K562 treated with DMSO at 1 percent for 24 hours (cell line): ENCODE data around the gene ZNF555. TPM values are rescaled to one million over a fixed set of nuclear protein-coding genes. Genes with fewer than 3 reads are reported as not detected.

Experiments
- total RNA-seq: library from RNA; unstranded; fragments of 300-600 nt; gene quantifications from 2 replicates; pipeline ENCODE4 v1.2.3, GENCODE V29; 2022; ENCODE audit warnings: low read depth; ENCODE audit not compliant: insufficient read depth

The ZNF555 gene
- 1.7 and 1.8 TPM in 2 replicates for total RNA-seq

DNA sequence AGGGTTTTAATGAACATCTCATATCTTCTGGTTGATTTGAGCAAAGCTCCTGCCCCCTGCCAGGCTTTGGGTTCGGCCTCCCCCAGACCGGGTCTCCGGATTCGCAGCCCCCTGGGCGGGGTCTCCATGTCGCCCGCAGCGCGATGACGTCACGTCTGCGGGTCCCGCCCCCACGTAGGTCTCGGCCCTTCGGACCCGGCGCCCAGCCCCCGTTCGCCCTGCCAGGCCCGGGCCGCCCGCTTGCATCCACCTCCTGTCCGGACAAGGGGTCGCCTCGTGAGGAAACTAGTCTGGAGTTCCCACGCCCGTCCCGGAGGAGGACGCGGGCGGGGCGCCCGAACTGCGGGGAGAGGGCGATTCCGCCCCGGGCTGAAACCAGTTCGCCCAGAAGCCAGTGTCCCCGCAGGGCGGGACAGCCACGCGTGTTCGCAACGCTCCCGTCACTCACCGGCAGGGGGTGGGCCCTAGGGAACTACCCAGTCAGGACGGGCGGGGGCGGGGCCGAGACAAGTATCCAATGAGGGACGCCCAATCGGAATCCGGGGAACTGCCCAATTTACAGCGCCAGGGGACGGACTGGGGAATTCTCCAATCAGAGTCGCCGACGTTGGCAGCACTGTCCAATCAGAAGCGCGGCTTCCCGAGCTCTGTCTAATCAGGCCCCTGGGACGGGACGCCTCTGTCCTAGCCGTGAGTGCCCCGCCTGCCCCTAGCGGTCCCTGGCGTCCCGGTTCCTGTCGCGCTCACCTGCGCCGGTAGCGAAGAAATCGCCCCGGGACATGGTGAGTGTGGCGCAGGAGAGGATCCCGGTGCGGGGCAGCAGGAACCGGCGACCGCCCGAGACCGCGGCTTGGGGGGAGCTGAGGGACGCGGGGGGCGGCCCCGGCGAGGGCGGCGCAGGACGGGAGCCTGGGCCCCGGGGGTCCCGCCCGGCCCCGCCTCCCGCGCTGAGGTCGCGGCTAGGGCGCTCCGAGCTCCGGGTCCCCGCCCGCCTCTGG is at the start of gene ZNF555:
TSS of gene ZNF555 (plus strand) at position 682 of the 998 bp plus-strand sequence. CDS start at position 780, 98 bp downstream.

DNA sequence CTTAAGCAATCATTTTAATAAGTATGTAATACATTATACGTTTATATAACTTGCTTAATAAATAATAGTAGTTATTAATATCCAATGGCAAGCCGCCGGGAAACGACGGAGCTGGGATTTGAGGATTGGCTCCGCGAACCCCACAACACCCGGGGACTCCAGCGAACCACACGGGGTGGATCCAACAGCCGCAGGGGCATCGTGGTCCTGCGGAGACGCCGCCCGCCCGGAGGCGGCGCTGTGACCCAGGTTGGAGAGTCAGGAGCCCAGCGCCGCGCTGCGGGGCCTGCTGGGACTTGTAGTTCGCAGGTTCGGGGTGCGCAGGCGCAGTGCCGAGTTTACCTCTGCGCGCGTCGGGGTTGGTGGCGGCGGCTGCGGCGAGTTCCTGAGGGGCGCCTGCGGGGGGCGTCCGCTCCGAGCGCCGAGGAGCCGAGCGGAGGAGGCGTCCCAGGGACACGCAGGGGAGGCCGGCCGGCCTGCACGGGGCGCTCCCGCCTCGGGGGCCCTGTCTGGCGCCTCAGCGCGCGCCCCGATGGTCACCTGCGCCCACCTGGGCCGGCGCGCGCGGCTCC is 21.6 kb upstream of the ZNF555 start, which contains the start of gene ZNF554:
TSS of gene ZNF554 (plus strand) at position 329 of the 572 bp plus-strand sequence. CDS start at position 533, 204 bp downstream.

DNA sequence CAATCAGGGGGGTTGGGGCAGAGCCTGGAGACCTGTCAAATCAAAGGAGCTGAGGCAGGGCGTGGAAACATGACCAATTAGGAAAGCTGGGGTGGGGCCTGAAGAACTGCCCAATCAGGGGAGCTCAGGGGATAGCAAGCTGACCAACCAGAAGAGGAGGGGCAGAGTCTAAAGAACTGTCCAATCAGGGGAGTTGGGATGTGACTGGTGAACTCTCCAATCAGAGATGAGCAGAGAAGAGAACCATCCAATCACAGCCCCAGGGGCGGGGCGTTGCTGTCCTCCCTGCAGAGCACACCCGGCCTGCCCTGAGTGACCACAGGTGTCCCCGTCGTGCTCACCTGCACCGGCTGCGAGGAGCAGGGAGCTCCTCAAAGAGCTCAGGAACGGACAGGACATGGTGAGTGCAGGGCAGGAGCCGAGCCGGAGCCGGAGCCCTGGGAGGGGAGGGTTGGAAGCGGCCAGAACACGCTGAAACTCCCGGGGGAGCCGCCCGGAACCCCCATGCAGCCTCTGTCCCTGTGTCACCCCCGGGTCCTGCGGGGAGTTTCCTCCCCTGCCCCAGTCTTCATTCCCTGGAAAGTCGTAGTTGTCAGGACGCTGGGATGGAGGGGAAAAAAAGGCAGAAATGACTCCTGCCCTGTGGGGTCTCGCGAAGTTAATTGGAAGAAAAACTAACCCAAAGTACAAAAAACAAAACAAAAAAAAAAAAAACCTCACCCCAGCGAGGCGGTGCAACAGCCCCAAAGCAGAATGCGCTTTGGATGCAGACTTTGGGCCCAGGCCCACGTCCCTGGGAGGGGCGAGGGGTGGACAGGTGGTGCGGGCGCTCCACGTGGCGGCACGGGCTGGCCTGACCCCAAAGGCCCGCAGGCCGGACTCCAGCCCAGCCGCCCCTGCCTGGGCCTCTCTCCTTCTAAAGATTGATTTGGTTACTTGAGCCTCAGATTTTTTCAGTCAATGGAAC is 26.0 kb downstream of the ZNF555 start, which contains the start of gene ZNF556:
TSS of gene ZNF556 (plus strand) at position 311 of the 967 bp plus-strand sequence. CDS start at position 398, 87 bp downstream.

DNA sequence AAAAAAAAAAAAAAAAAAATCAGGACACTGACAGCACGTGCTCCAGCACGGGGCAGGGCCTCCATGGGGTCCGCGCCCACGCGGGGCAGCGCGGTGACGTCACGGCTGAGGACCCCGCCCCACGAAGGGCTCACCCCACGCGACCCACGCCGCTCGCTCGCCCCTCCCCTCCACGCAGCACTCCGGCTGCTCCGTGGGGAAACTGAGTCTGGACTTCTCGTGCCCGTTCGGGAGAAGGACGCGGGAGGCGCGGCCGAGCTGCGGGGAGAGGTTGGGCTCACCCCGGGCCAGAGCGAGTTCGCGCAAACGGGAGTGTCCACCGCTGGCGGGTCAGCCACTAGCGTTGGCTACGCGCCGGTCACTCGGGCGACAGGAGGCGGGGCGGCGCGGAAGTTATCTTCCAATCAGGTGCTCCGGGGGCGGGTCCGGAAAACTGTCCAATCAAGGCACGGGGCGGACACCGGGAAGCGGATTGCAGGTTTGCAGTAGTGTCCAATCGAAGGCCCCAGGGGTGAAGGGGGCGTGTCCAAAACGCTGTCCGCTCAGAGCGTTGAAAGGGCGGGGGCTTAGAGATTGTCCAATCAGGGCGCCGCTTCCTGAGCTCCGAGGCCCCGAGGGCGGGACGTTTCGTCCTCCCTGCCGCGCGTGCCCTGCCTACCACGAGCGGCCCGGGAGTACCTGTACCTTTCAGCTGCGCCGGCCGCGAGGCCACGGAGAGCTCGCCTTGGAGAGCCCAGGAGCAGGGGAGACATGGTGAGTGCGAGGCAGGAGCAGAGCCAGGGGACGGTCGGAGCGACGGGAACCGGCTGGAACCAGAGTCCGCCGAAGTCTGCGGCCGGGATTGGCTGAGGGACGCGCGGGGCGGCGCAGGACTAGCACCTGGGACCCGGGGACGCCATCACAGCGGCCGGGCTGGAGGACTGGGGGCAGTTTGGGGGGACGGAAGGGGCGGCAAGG is 59.3 kb downstream of the ZNF555 start, which contains the start of gene ZNF57:
TSS of gene ZNF57 (plus strand) at position 633 of the 957 bp plus-strand sequence. CDS start at position 751, 118 bp downstream.

Other genes starting within 250 kb of the ZNF555 start
- 0.96 and 1.0 TPM in 2 replicates for gene GNG7, start 138.8 kb upstream of the ZNF555 start, total RNA-seq
- 4.2 and 4.7 TPM in 2 replicates for gene DIRAS1, start 120.1 kb upstream of the ZNF555 start, total RNA-seq
- 165 and 203 TPM in 2 replicates for gene SLC39A3, start 101.5 kb upstream of the ZNF555 start, total RNA-seq
- 143 and 145 TPM in 2 replicates for gene SGTA, start 58.2 kb upstream of the ZNF555 start, total RNA-seq
- 196 and 238 TPM in 2 replicates for gene THOP1, start 56.0 kb upstream of the ZNF555 start, total RNA-seq
- 2.2 and 2.6 TPM in 2 replicates for gene ZNF554, start 21.6 kb upstream of the ZNF555 start, total RNA-seq
- gene ZNF556, start 25.9 kb downstream of the ZNF555 start, total RNA-seq, result 0.25 TPM in 1 of 2 replicates, not detected in the other
- 2.8 and 3.7 TPM in 2 replicates for gene ZNF57, start 59.5 kb downstream of the ZNF555 start, total RNA-seq
- gene ZNF77, start 103.5 kb downstream of the ZNF555 start, total RNA-seq, result 7.7 and 8.7 TPM in 2 replicates
- 6.2 and 7.7 TPM in 2 replicates for gene TLE6, start 136.1 kb downstream of the ZNF555 start, total RNA-seq
- gene TLE2, start 187.8 kb downstream of the ZNF555 start, total RNA-seq, result 49.2 and 56.4 TPM in 2 replicates
- 462 and 500 TPM in 2 replicates for gene TLE5, start 221.0 kb downstream of the ZNF555 start, total RNA-seq